Lower lobe of right lung (tissue), 2 donors: Measurements from ENCODE around the gene NDUFA11. TPM values are rescaled to one million over a fixed set of nuclear protein-coding genes. Genes with fewer than 3 reads are reported as not detected.
A peak's percentile ranks its signal among the peaks of the same experiment; 100 is the strongest.

Experiments used
- ATAC-seq, 2 donors: fragments of 200-7000 bp; cut with Tn5 transposase; one replicate each; pipeline ENCODE4 v1.9.1; 2020 to 2022; ENCODE audit warnings: mild to moderate bottlenecking in 2 of 2, moderate library complexity in 2 of 2
- DNase-seq: peaks from one replicate; pipeline ENCODE4 v3.0.0-alpha.2; 2020
- H3K27ac ChIP-seq: fragments of 200-600 bp; one replicate; pipeline ENCODE4 v1.8.0; 2022
- H3K27me3 ChIP-seq: fragments of 200-600 bp; one replicate; pipeline ENCODE4 v1.8.0; 2022; ENCODE audit warnings: low read depth
- H3K36me3 ChIP-seq: fragments of 200-600 bp; one replicate; pipeline ENCODE4 v1.8.0; 2022; ENCODE audit warnings: mild to moderate bottlenecking
- H3K4me1 ChIP-seq: fragments of 200-600 bp; one replicate; pipeline ENCODE4 v1.8.0; 2022
- H3K4me3 ChIP-seq: fragments of 200-600 bp; one replicate; pipeline ENCODE4 v1.8.0; 2022; ENCODE audit warnings: mild to moderate bottlenecking
- H3K9me3 ChIP-seq: fragments of 200-600 bp; one replicate; pipeline ENCODE4 v1.8.0; 2022
- CTCF ChIP-seq: fragments of 200-600 bp; IDR thresholded peaks from one replicate; pipeline ENCODE4 v1.8.0; 2022; ENCODE audit warnings: antibody characterized with exemption, mild to moderate bottlenecking
- intact Hi-C: fragments of 100-400 bp; cut with DNase I; formaldehyde crosslinking; loops from one replicate; pipeline ENCODE4 v1.11.0; 2022
- total RNA-seq: library from RNA; stranded (reverse); fragmentation: NEBNext Ultra II Directional; extraction: Animal tissue kit (Norgen Biotek cat#: 25700); gene quantifications from one replicate; pipeline ENCODE4 v1.2.1, GENCODE V29; 2021
- donor health status: DM: no; HTN: yes; CAD: no; lungs with severe emphysema.

The NDUFA11 gene
- total RNA-seq, 1 donor from 2014 or later = 150 TPM

- Histone ChIP-seq H3K4me3 (no peak overlapping the region), H3K36me3 (peaks cover 24% of the 10 kb centered on the region), H3K27me3 (peaks cover 14% of the 10 kb centered on the region), H3K27ac (no peak overlapping the region), H3K4me1 (no peaks in the 10 kb centered on the region), H3K9me3 (no peaks in the 10 kb centered on the region)
- intact Hi-C loops = no loop called here
- ATAC-seq = no peak
- DNase-seq = no peak
- no peak for TF ChIP-seq CTCF
Observed at GRCh38 chr19:5893907-5894703, 9.5 kb downstream of the NDUFA11 start.

GRCh38 chr19:5893296-5893903 lies 10.2 kb downstream of the NDUFA11 start:
- no peak overlapping the region for H3K27ac ChIP-seq
- TF ChIP-seq CTCF = no peak
- H3K27me3 ChIP-seq = peaks cover 14% of the 10 kb centered on the region
- intact Hi-C loops = no loop called here
- peaks cover 24% of the 10 kb centered on the region for H3K36me3 ChIP-seq
- DNase-seq (no peak), ATAC-seq (no peak)
- no peaks in the 10 kb centered on the region for H3K4me1 ChIP-seq
- no peak overlapping the region for H3K4me3 ChIP-seq
- H3K9me3 ChIP-seq = no peaks in the 10 kb centered on the region

GRCh38 chr19:5892772-5893275 lies 10.8 kb downstream of the NDUFA11 start:
- no peak overlapping the region for H3K4me3 ChIP-seq
- no peak for ATAC-seq
- intact Hi-C loops = no loop called here
- peaks cover 14% of the 10 kb centered on the region for H3K27me3 ChIP-seq
- no peak for TF ChIP-seq CTCF
- H3K9me3 ChIP-seq = no peaks in the 10 kb centered on the region
- no peak for DNase-seq
- peaks cover 24% of the 10 kb centered on the region for H3K36me3 ChIP-seq
- H3K4me1 ChIP-seq = no peaks in the 10 kb centered on the region
- H3K27ac ChIP-seq = no peak overlapping the region

- Histone ChIP-seq H3K27ac (no peak overlapping the region), H3K36me3 (peaks cover 24% of the 10 kb centered on the region), H3K4me3 (no peak overlapping the region), H3K27me3 (peaks cover 14% of the 10 kb centered on the region), H3K9me3 (no peaks in the 10 kb centered on the region), H3K4me1 (no peaks in the 10 kb centered on the region)
- DNase-seq (peak; percentile 61), ATAC-seq (peak; percentile 65 to 73)
- peak; percentile 61 for TF ChIP-seq CTCF
- intact Hi-C loops = no loop called here
Observed at GRCh38 chr19:5891938-5892771, 11.4 kb downstream of the NDUFA11 start.

GRCh38 chr19:5891572-5891937 lies 12.0 kb downstream of the NDUFA11 start:
- no peak for ATAC-seq

More at GRCh38 chr19:5891572-5891937, 12.0 kb downstream of the NDUFA11 start:
- no peak for TF ChIP-seq CTCF
- intact Hi-C loops = no loop called here
- Histone ChIP-seq H3K27ac (no peak overlapping the region), H3K4me1 (no peaks in the 10 kb centered on the region), H3K9me3 (no peaks in the 10 kb centered on the region), H3K4me3 (no peak overlapping the region), H3K27me3 (peaks cover 14% of the 10 kb centered on the region), H3K36me3 (peaks cover 22% of the 10 kb centered on the region)
- no peak for DNase-seq
